H1 (cell line): ENCODE results near the gene ABCC4. TPM values are rescaled to one million over a fixed set of nuclear protein-coding genes. Genes with fewer than 3 reads are reported as not detected.

Experiments used
- CTCF ChIA-PET: fragments of 300-600 bp; sonication (Branson Sonifier 250); formaldehyde crosslinking; loops from one replicate; lab custom pipeline; 2021; ENCODE audit not compliant: partially characterized antibody; lab: Charles Lee
- POLR2A ChIA-PET: fragments of 300-600 bp; sonication (Branson Sonifier 250); formaldehyde crosslinking; loops from one replicate; lab custom pipeline; 2021; ENCODE audit warnings: inconsistent platforms; ENCODE audit not compliant: partially characterized antibody; lab: Charles Lee
- DNase-seq, 2 experiments: peaks; one replicate each; pipeline versions ENCODE4 v3.0.0 to v3.0.0-alpha.2; 2010 to 2022; ENCODE audit warnings: low spot score in 2 of 2, low read depth in 1 of 2, mixed read lengths in 1 of 2
- FAIRE-seq: peaks from 2 replicates; lab custom pipeline; 2011; peaks lifted over from hg19 to GRCh38; lab: Jason Lieb, UNC
- H2AFZ ChIP-seq: 2 replicates; pipeline ENCODE4 v1.8.1; 2012; ENCODE audit warnings: low read length, inconsistent platforms
- H2AK5ac ChIP-seq: 2 replicates; pipeline ENCODE4 v1.6.1; 2013; ENCODE audit warnings: low read depth, low read length
- H2BK120ac ChIP-seq: replicated peaks from 2 replicates; pipeline ENCODE3; 2013; ENCODE audit warnings: low read depth, low read length, inconsistent platforms
- H2BK12ac ChIP-seq: 2 replicates; pipeline ENCODE4 v1.6.1; 2013; ENCODE audit warnings: low read depth, low read length
- H2BK15ac ChIP-seq: 2 replicates; pipeline ENCODE4 v1.6.1; 2013; ENCODE audit warnings: low read length
- H2BK20ac ChIP-seq: 2 replicates; pipeline ENCODE4 v1.6.1; 2013; ENCODE audit warnings: low read length
- H2BK5ac ChIP-seq: 2 replicates; pipeline ENCODE4 v1.6.1; 2013; ENCODE audit warnings: low read depth, low read length
- H3K14ac ChIP-seq: 2 replicates; pipeline ENCODE4 v1.6.1; 2013; ENCODE audit warnings: inconsistent platforms; ENCODE audit not compliant: insufficient read length
- H3K18ac ChIP-seq: 2 replicates; pipeline ENCODE4 v1.6.1; 2013; ENCODE audit warnings: low read length; ENCODE audit errors: extremely low read depth
- H3K23ac ChIP-seq: 2 replicates; pipeline ENCODE4 v1.6.1; 2013; ENCODE audit warnings: inconsistent platforms; ENCODE audit not compliant: insufficient read length
- H3K23me2 ChIP-seq: 2 replicates; pipeline ENCODE4 v1.6.1; 2013; ENCODE audit warnings: low read depth, low read length
- H3K27ac ChIP-seq: 2 replicates; pipeline ENCODE4 v1.6.1; 2011; ENCODE audit warnings: low read depth, low read length, inconsistent platforms
- H3K27me3 ChIP-seq, 4 experiments: replicated peaks in 1 of 4; 1 replicate in 1 of 4; 2 replicates in 3 of 4; pipeline versions ENCODE4 v1.6.1 to v1.8.1; 2011 to 2013; ENCODE audit warnings: low read length in 3 of 4, mild to moderate bottlenecking in 3 of 4, inconsistent platforms in 2 of 4, mixed read lengths in 2 of 4, moderate library complexity in 1 of 4; ENCODE audit not compliant: control insufficient read depth in 3 of 4, insufficient read depth in 3 of 4; ENCODE audit errors: extremely low read depth in 1 of 4
- H3K36me3 ChIP-seq, 4 experiments: 2 replicates each; pipeline versions ENCODE4 v1.6.1 to v1.8.1; 2011 to 2013; ENCODE audit warnings: mild to moderate bottlenecking in 4 of 4, low read length in 3 of 4, moderate library complexity in 2 of 4, control low read depth in 1 of 4, inconsistent platforms in 1 of 4; ENCODE audit not compliant: insufficient read depth in 4 of 4, control insufficient read depth in 2 of 4
- H3K4ac ChIP-seq: replicated peaks from 2 replicates; pipeline ENCODE3; 2013; ENCODE audit warnings: low read length, low read depth, mixed read lengths, inconsistent platforms; ENCODE audit not compliant: insufficient read length
- H3K4me1 ChIP-seq, 4 experiments: replicated peaks in 1 of 4; 1 replicate in 1 of 4; 2 replicates in 3 of 4; pipeline versions ENCODE4 v1.6.1 to v1.8.1; 2011 to 2013; ENCODE audit warnings: low read length in 3 of 4, inconsistent platforms in 2 of 4, mixed read lengths in 1 of 4; ENCODE audit not compliant: insufficient read depth in 4 of 4, control insufficient read depth in 3 of 4
- H3K4me2 ChIP-seq, 2 experiments: 2 replicates each; pipeline versions ENCODE4 v1.6.1 to v1.8.1; 2011 to 2013; ENCODE audit warnings: low read depth in 2 of 2, low read length in 2 of 2, control low read depth in 1 of 2, inconsistent platforms in 1 of 2, mild to moderate bottlenecking in 1 of 2; ENCODE audit not compliant: insufficient read depth in 1 of 2
- H3K4me3 ChIP-seq, 4 experiments: fragments of 200-600, 300-600 bp in 1 of 4; sonication (generic), shearing (Covaris generic), sonication (Bioruptor Twin) in 1 of 4; 2 replicates each; pipeline versions ENCODE4 v1.5.1 to v1.8.1; 2011 to 2016; ENCODE audit warnings: low read length in 4 of 4, low read depth in 3 of 4, control low read depth in 2 of 4, inconsistent platforms in 2 of 4, mild to moderate bottlenecking in 2 of 4, mixed read lengths in 1 of 4, moderate library complexity in 1 of 4; ENCODE audit not compliant: insufficient read depth in 2 of 4; ENCODE audit errors: extremely low read depth in 1 of 4
- H3K56ac ChIP-seq: replicated peaks from 2 replicates; pipeline ENCODE3; 2013; ENCODE audit warnings: low read depth, mild to moderate bottlenecking, mixed read lengths, low read length, inconsistent platforms; ENCODE audit not compliant: insufficient read length
- H3K79me1 ChIP-seq: 2 replicates; pipeline ENCODE4 v1.6.1; 2013; ENCODE audit warnings: low read depth, low read length, control low read depth
- H3K79me2 ChIP-seq, 2 experiments: 2 replicates each; pipeline versions ENCODE4 v1.6.1 to v1.8.1; 2012 to 2013; ENCODE audit warnings: low read length in 2 of 2, mild to moderate bottlenecking in 2 of 2, inconsistent platforms in 1 of 2; ENCODE audit not compliant: insufficient read depth in 2 of 2, control insufficient read depth in 1 of 2
- H3K9ac ChIP-seq, 4 experiments: replicated peaks in 1 of 4; 1 replicate in 1 of 4; 2 replicates in 3 of 4; pipeline versions ENCODE4 v1.6.1 to v1.8.1; 2011 to 2013; ENCODE audit warnings: low read depth in 3 of 4, low read length in 3 of 4, control low read depth in 2 of 4, mild to moderate bottlenecking in 2 of 4, moderate library complexity in 2 of 4, inconsistent platforms in 1 of 4; ENCODE audit errors: extremely low read depth in 1 of 4
- H3K9me3 ChIP-seq, 2 experiments: 2 replicates each; pipeline versions ENCODE4 v1.6.1 to v1.8.1; 2012 to 2013; ENCODE audit warnings: mild to moderate bottlenecking in 2 of 2, moderate library complexity in 2 of 2, control low read depth in 1 of 2, inconsistent platforms in 1 of 2, low read depth in 1 of 2, low read length in 1 of 2, mixed read lengths in 1 of 2; ENCODE audit not compliant: insufficient read depth in 2 of 2
- H4K20me1 ChIP-seq, 2 experiments: replicated peaks in 1 of 2; 2 replicates each; pipeline versions ENCODE3 to v1.8.1; 2011 to 2013; ENCODE audit warnings: inconsistent platforms in 2 of 2, low read length in 2 of 2, mild to moderate bottlenecking in 1 of 2; ENCODE audit not compliant: insufficient read depth in 2 of 2, control insufficient read depth in 1 of 2
- H4K5ac ChIP-seq: 2 replicates; pipeline ENCODE4 v1.6.1; 2013; ENCODE audit warnings: low read length, low read depth, mixed read lengths, inconsistent platforms; ENCODE audit not compliant: insufficient read length
- H4K8ac ChIP-seq: 2 replicates; pipeline ENCODE4 v1.8.0; 2013; ENCODE audit warnings: mild to moderate bottlenecking, moderate library complexity, low read length, inconsistent platforms; ENCODE audit not compliant: insufficient read depth; ENCODE audit errors: extremely low read depth
- H4K91ac ChIP-seq: replicated peaks from 2 replicates; pipeline ENCODE3; 2013; ENCODE audit warnings: low read length, mixed read lengths, inconsistent platforms; ENCODE audit not compliant: insufficient read length
- BACH1 ChIP-seq: IDR thresholded peaks from 2 replicates; pipeline ENCODE4 v1.6.1; 2012; ENCODE audit warnings: low read length, improper control_type of control experiment
- BRCA1 ChIP-seq: IDR thresholded peaks from 2 replicates; pipeline ENCODE4 v1.6.1; 2012; ENCODE audit warnings: low read depth, low read length, improper control_type of control experiment
- CREB1 ChIP-seq: IDR thresholded peaks from 2 replicates; pipeline ENCODE4 v1.6.1; 2012; ENCODE audit warnings: inconsistent platforms
- EGR1 ChIP-seq: IDR thresholded peaks from 2 replicates; pipeline ENCODE4 v1.6.1; 2011; ENCODE audit warnings: low read depth, low read length, borderline replicate concordance
- JUND ChIP-seq: IDR thresholded peaks from 2 replicates; pipeline ENCODE4 v1.6.1; 2011; ENCODE audit warnings: mild to moderate bottlenecking, improper control_type of control experiment, low read length
- KDM5A ChIP-seq: fragments of 200-600 bp; IDR thresholded peaks from 2 replicates; pipeline ENCODE4 v1.7.1; 2012; ENCODE audit warnings: mild to moderate bottlenecking, low read length, inconsistent platforms, mixed read lengths
- MAFK ChIP-seq: IDR thresholded peaks from 2 replicates; pipeline ENCODE4 v1.6.1; 2012; ENCODE audit warnings: low read depth, mild to moderate bottlenecking, improper control_type of control experiment, low read length
- RFX5 ChIP-seq: IDR thresholded peaks from 2 replicates; pipeline ENCODE4 v1.6.1; 2011; ENCODE audit warnings: low read depth, low read length, improper control_type of control experiment, borderline replicate concordance
- RNF2 ChIP-seq: fragments of 200-900, 300-1000 bp; sonication (generic); IDR thresholded peaks from 2 replicates; pipeline ENCODE4 v1.7.1; 2016; ENCODE audit warnings: borderline replicate concordance, low read depth, mild to moderate bottlenecking, antibody characterized with exemption, low read length; ENCODE audit not compliant: poor library complexity, severe bottlenecking; ENCODE audit errors: missing control alignments
- SIN3A ChIP-seq, 2 experiments: IDR thresholded peaks in 1 of 2; conservative IDR thresholded peaks in 1 of 2; 2 replicates each; pipeline ENCODE4 v1.6.1; 2011 to 2012; ENCODE audit warnings: low read length in 2 of 2, improper control_type of control experiment in 1 of 2, low read depth in 1 of 2, mild to moderate bottlenecking in 1 of 2
- SP4 ChIP-seq: IDR thresholded peaks from 2 replicates; pipeline ENCODE4 v1.6.1; 2012; ENCODE audit warnings: low read length, inconsistent platforms
- YY1 ChIP-seq: IDR thresholded peaks from 2 replicates; pipeline ENCODE4 v1.6.1; 2011; ENCODE audit warnings: low read depth, mild to moderate bottlenecking, low read length
- WGBS, 2 experiments: shearing (Covaris generic) in 1 of 2; methylation state at CpG; one replicate each; pipeline versions ENCODE4 v1.1.6 to v1.1.7; 2013 to 2015; ENCODE audit warnings: low lambda C conversion rate in 2 of 2, mixed read lengths in 2 of 2, inconsistent platforms in 1 of 2, low coverage in 1 of 2, missing lambda C conversion rate in 1 of 2; ENCODE audit not compliant: insufficient replicate concordance in 2 of 2, insufficient coverage in 1 of 2, insufficient read length in 1 of 2; ENCODE audit errors: extremely low coverage in 1 of 2, missing lambda C conversion rate in 1 of 2; 5-methylcytosine and 5-hydroxymethylcytosine counted together
- polyA plus RNA-seq, 7 experiments: library from polyadenylated mRNA; depleted of rRNA in 3 of 7; stranded (reverse) in 5 of 7; unstranded in 2 of 7; fragments of >200 nt in 5 of 7; fragments of 200-250 nt in 2 of 7; gene quantifications; 1 replicate in 5 of 7; 2 replicates in 1 of 7; 4 replicates in 1 of 7; pipeline versions ENCODE4 v1.2.1 to v1.2.3, GENCODE V29; 2011 to 2013; ENCODE audit warnings: missing spikeins in 2 of 7, mixed read lengths in 2 of 7
- total RNA-seq: library from RNA; stranded (reverse); fragmentation: NEBNext Ultra II Directional; extraction: Animal tissue kit (Norgen Biotek cat#: 25700); gene quantifications from 2 replicates; pipeline ENCODE4 v1.2.1, GENCODE V29; 2021
- TF ChIP-seq, protein P1 (sequence below): IDR thresholded peaks from 2 replicates; pipeline ENCODE4 v1.6.1; 2012; ENCODE audit warnings: inconsistent platforms

Gene ABCC4
- total and polyA plus RNA-seq, 2 of the 8 experiments (the other 6 are each of a cell fraction or from before 2014, with no cell fraction given) = 4.0 to 14.1 TPM

DNA sequence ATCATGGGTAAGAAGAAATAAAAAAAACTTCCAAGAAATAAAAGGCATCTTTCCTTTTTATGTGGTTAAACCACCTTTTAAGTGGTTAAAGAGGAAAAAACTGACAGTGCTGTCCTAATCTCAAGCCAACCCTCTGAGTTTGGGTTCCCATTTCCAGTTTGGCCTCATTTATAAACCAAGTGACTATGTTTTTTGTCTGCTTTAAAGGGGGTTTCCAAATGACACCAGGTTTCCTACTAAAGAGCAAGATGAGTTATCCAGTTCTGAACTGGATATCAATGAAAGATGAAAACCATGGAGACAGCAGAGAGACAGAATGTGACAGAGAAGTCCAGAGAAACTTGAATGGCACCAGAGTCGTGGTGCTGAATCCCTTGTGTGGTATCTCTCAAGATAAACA lies 251.5 kb downstream of the ABCC4 start:
- Histone ChIP-seq H3K4me3 (no peak overlapping the region), H2BK20ac (no peak overlapping the region), H2AFZ (no peak overlapping the region), H3K4me2 (no peak overlapping the region), H2BK15ac (no peak overlapping the region), H4K5ac (no peak overlapping the region), H3K14ac (no peak overlapping the region), H3K56ac (no peak overlapping the region), H2AK5ac (no peak overlapping the region), H3K9ac (no peak overlapping the region), H2BK120ac (no peak overlapping the region), H3K23ac (no peak overlapping the region), H3K27me3 (no peaks in the 10 kb centered on the region), H4K20me1 (no peaks in the 10 kb centered on the region), H3K79me2 (no peaks in the 10 kb centered on the region), H3K18ac (no peak overlapping the region), H3K79me1 (no peaks in the 10 kb centered on the region), H3K27ac (no peak overlapping the region), H3K9me3 (no peaks in the 10 kb centered on the region), H2BK5ac (no peak overlapping the region), H2BK12ac (no peak overlapping the region), H3K23me2 (no peaks in the 10 kb centered on the region), H3K4ac (no peak overlapping the region), H3K4me1 (no peaks in the 10 kb centered on the region), H3K36me3 (no peaks in the 10 kb centered on the region), H4K8ac (no peak overlapping the region), H4K91ac (no peak overlapping the region)
- DNase-seq = no peak
- no peak for FAIRE-seq
- 90% methylated on average over 1 of the region's 1 CpG; no CpG with 5 or more reads in 1 of the 2 experiments for WGBS, 2 experiments
- CTCF ChIA-PET = no interaction called here
- POLR2A ChIA-PET = no interaction called here
- no peak for TF ChIP-seq RNF2
- TF ChIP-seq SIN3A (conservative IDR thresholded peaks at IDR 0.05 in 1 of 2, IDR thresholded peaks at IDR 0.05 in 1 of 2; ENCODE audit: low read depth in 1 of 2, low read length in 2 of 2) = no peak
- TF ChIP-seq SP4 = no peak
- TF ChIP-seq BACH1 = no peak
- no peak for TF ChIP-seq CREB1
- TF ChIP-seq EGR1 = no peak
- TF ChIP-seq JUND = no peak
- no peak for TF ChIP-seq BRCA1
- TF ChIP-seq, protein P1, sequence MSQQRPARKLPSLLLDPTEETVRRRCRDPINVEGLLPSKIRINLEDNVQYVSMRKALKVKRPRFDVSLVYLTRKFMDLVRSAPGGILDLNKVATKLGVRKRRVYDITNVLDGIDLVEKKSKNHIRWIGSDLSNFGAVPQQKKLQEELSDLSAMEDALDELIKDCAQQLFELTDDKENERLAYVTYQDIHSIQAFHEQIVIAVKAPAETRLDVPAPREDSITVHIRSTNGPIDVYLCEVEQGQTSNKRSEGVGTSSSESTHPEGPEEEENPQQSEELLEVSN = no peak
- TF ChIP-seq KDM5A = no peak
- no peak for TF ChIP-seq YY1
- no peak for TF ChIP-seq MAFK
- TF ChIP-seq RFX5 = no peak
